Measurements from ENCODE around the gene IER5L.
"Not testable (repeated sequence)": the region's sequence is repeated elsewhere in the genome, so short reads cannot be mapped to it uniquely, and the experiment has no call there.

DNA sequence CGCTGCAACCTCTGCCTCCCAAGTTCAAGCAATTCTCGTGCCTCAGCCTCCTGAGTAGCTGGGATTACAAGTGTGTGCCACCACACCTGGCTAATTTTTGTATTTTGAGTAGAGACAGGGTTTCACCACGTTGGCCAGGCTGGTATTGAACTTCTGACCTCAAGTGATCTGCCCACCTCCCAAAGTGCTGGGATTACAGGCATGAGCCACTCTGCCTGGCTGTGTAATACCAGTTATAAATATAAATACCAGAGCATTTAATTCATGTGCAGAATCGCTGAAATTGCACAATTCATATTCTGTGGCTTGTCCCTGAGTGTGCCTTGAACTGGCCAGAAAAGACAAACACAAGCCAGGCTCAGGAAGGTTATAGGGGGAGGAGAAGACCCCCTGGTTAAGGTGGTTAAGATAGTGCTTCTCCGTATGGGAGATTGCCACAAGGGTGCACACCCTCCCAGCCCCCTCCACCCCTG lies 14.8 kb downstream of the IER5L start:
- not testable (repeated sequence) for TF ChIP-seq EZH2 (IDR thresholded peaks at IDR 0.05); POLR2AphosphoS5 (IDR thresholded peaks at IDR 0.05; ENCODE audit: borderline replicate concordance, low read depth, low read length); FOXP2 (optimal IDR thresholded peaks at IDR 0.05; ENCODE audit: control extremely low read depth, extremely low read length, insufficient read depth)

Measured in SK-N-MC (cell line).